Esophagus squamous epithelium (tissue), 5 donors: ENCODE results near the gene MARCHF11. TPM values are rescaled to one million over a fixed set of nuclear protein-coding genes. Genes with fewer than 3 reads are reported as not detected.

Experiments
- DNase-seq: peaks from one replicate; lab custom pipeline; 2025; lab: John Stamatoyannopoulos, UW
- H3K27ac ChIP-seq, 4 donors: fragments of 200-600 bp; sonication (generic); one replicate each; pipeline ENCODE4 v1.5.1; 2016 to 2019; ENCODE audit warnings: mild to moderate bottlenecking in 1 of 4
- H3K27me3 ChIP-seq, 4 donors: fragments of 200-600 bp; sonication (generic); 1 replicate in 3 of 4; 2 replicates in 1 of 4; pipeline versions ENCODE4 v1.5.1 to v1.6.0; 2017 to 2021; ENCODE audit warnings: antibody characterized with exemption in 1 of 4
- H3K36me3 ChIP-seq, 3 donors: fragments of 200-600 bp; sonication (generic); one replicate each; pipeline ENCODE4 v1.5.1; 2016 to 2019
- H3K4me1 ChIP-seq, 3 donors: fragments of 200-600 bp; sonication (generic); one replicate each; pipeline ENCODE4 v1.5.1; 2017 to 2019
- H3K4me3 ChIP-seq, 4 donors: fragments of 200-600 bp; sonication (generic); 1 replicate in 3 of 4; 2 replicates in 1 of 4; pipeline ENCODE4 v1.5.1; 2016 to 2019; ENCODE audit warnings: mild to moderate bottlenecking in 2 of 4, moderate library complexity in 1 of 4
- H3K9me3 ChIP-seq, 3 donors: fragments of 200-600 bp; sonication (generic); one replicate each; pipeline ENCODE4 v1.5.1; 2016 to 2019
- CTCF ChIP-seq, 6 experiments: fragments of 450-650 bp in 4 of 6; fragments of 200-600 bp in 2 of 6; sonication (generic) in 2 of 6; IDR thresholded peaks; one replicate each; pipeline ENCODE4 v1.5.1; 2016 to 2019; ENCODE audit warnings: antibody characterized with exemption in 6 of 6, mild to moderate bottlenecking in 4 of 6, moderate library complexity in 4 of 6
- POLR2A ChIP-seq, 4 donors: fragments of 450-650 bp; IDR thresholded peaks; one replicate each; pipeline ENCODE4 v1.6.1; 2017; ENCODE audit warnings: antibody characterized with exemption in 4 of 4, mild to moderate bottlenecking in 4 of 4, moderate library complexity in 3 of 4
- WGBS, 2 donors: methylation state at CpG; one replicate each; pipeline ENCODE4 v1.1.5; 2018; 5-methylcytosine and 5-hydroxymethylcytosine counted together
- intact Hi-C: fragments of 100-400 bp; cut with DNase I; formaldehyde crosslinking; loops from one replicate; pipeline ENCODE4 v1.15.0; 2022
- total RNA-seq, 4 donors: library from RNA; depleted of rRNA; stranded (reverse); fragments of >200 nt; gene quantifications; one replicate each; pipeline ENCODE4 v1.1.0, GENCODE V29; 2016
- donor health status: DM: yes; HTN: yes; CAD: no.

Gene MARCHF11
- total RNA-seq, 4 donors from 2014 or later: not detected

GRCh38 chr5:16076657-16077056 lies 102.9 kb downstream of the MARCHF11 start:
- Histone ChIP-seq H3K27me3 (no peaks in the 10 kb centered on the region), H3K36me3 (no peaks in the 10 kb centered on the region), H3K27ac (no peak overlapping the region), H3K4me1 (no peaks in the 10 kb centered on the region), H3K9me3 (no peaks in the 10 kb centered on the region), H3K4me3 (no peak overlapping the region)
- no peak for TF ChIP-seq CTCF (IDR thresholded peaks at IDR 0.05)
- TF ChIP-seq POLR2A (IDR thresholded peaks at IDR 0.05): no peak
- 87% methylated on average over 4 to 7 of the region's 7 CpGs for WGBS, 2 donors
- DNase-seq: no peak
- intact Hi-C loops: no loop called here

- Histone ChIP-seq H3K27me3 (no peaks in the 10 kb centered on the region), H3K4me1 (no peaks in the 10 kb centered on the region), H3K9me3 (no peaks in the 10 kb centered on the region), H3K4me3 (no peak overlapping the region), H3K36me3 (no peaks in the 10 kb centered on the region), H3K27ac (no peak overlapping the region)
- DNase-seq: no peak
- 56 to 64% methylated on average over 4 of the region's 4 CpGs for WGBS, 2 donors
- TF ChIP-seq POLR2A (IDR thresholded peaks at IDR 0.05) (no peak), CTCF (IDR thresholded peaks at IDR 0.05) (no peak)
- intact Hi-C loops: no loop called here
Measured at GRCh38 chr5:16074358-16074757, 105.2 kb downstream of the MARCHF11 start.

DNA sequence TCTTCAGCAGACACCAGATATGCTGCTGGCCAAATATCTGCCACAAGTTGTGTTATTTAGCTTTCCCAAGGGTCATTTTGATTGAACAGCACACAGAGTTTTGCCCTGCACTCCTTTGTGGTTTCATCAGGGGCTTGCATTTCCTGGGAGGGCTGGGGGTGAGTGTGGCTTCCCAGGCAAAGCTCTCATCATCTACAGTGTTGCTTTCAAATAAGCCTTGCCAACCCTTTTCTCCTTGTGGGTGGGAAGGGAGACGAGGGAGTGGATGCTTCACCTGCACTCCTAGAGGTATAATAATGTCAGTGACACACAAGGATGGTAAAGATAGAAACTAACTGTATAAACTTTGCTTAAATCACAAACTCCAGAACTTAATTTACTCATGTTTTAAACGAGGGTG lies 107.0 kb downstream of the MARCHF11 start:
- Histone ChIP-seq H3K9me3 (no peaks in the 10 kb centered on the region), H3K4me3 (no peak overlapping the region), H3K36me3 (no peaks in the 10 kb centered on the region), H3K27me3 (no peaks in the 10 kb centered on the region), H3K4me1 (no peaks in the 10 kb centered on the region), H3K27ac (no peak overlapping the region)
- intact Hi-C loops: no loop called here
- 64 to 69% methylated on average over 2 of the region's 2 CpGs for WGBS, 2 donors
- TF ChIP-seq POLR2A (IDR thresholded peaks at IDR 0.05) (no peak), CTCF (IDR thresholded peaks at IDR 0.05) (no peak)
- DNase-seq: no peak

DNA sequence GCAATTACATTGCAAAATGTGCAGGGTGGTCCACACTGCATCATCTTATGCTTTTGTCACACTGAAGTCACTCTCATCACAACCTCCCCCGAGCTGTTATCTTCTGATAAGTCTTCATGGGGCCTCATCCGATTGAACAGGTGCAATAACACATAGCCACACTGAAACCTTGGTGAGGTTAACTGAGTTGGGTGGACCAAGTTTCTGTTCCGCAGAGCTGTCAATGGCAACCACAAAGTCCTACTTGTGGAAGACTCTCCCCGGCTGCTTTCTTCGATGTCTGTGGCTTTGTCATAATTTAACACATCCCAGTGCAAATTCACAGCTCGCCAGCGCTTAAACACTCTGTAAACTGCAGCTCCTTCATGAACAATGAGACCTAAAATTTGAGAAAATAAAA lies 112.2 kb downstream of the MARCHF11 start:
- no peak for DNase-seq
- no peaks in the 10 kb centered on the region for H3K9me3 ChIP-seq
- H3K36me3 ChIP-seq: no peaks in the 10 kb centered on the region
- no peak overlapping the region for H3K4me3 ChIP-seq
- intact Hi-C loops: no loop called here
- H3K27ac ChIP-seq: no peak overlapping the region
- TF ChIP-seq POLR2A (IDR thresholded peaks at IDR 0.05) (no peak), CTCF (IDR thresholded peaks at IDR 0.05) (no peak)
- no peaks in the 10 kb centered on the region for H3K27me3 ChIP-seq
- 83 to 90% methylated on average over 7 of the region's 7 CpGs for WGBS, 2 donors
- no peaks in the 10 kb centered on the region for H3K4me1 ChIP-seq

GRCh38 chr5:16066810-16067209 lies 112.8 kb downstream of the MARCHF11 start:
- intact Hi-C loops: no loop called here
- Histone ChIP-seq H3K36me3 (no peaks in the 10 kb centered on the region), H3K4me1 (no peaks in the 10 kb centered on the region), H3K27me3 (no peaks in the 10 kb centered on the region), H3K4me3 (no peak overlapping the region), H3K27ac (no peak overlapping the region), H3K9me3 (no peaks in the 10 kb centered on the region)
- WGBS, 2 donors: 58 to 70% methylated on average over 2 of the region's 2 CpGs
- no peak for TF ChIP-seq CTCF (IDR thresholded peaks at IDR 0.05)
- no peak for TF ChIP-seq POLR2A (IDR thresholded peaks at IDR 0.05)
- DNase-seq: no peak
